Neuronal stem cell (in vitro differentiated cells): ENCODE measurements around the gene RPL35.
A peak's percentile ranks its signal among the peaks of the same experiment; 100 is the strongest.

Experiments used
- DNase-seq: peaks from one replicate; pipeline ENCODE4 v3.0.0-alpha.2; 2013; ENCODE audit warnings: low spot score
- H2AFZ ChIP-seq: one replicate; pipeline ENCODE4 v1.6.1; 2013; ENCODE audit warnings: mild to moderate bottlenecking, low read length, inconsistent platforms
- H2AK5ac ChIP-seq: 2 replicates; pipeline ENCODE4 v1.6.1; 2013; ENCODE audit warnings: low read depth, mild to moderate bottlenecking, inconsistent platforms, low read length, moderate library complexity, mixed read lengths
- H2BK120ac ChIP-seq: 2 replicates; pipeline ENCODE4 v1.6.1; 2013; ENCODE audit warnings: low read depth, mild to moderate bottlenecking, inconsistent platforms, low read length, moderate library complexity, mixed read lengths
- H2BK12ac ChIP-seq: one replicate; pipeline ENCODE4 v1.6.1; 2013; ENCODE audit warnings: low read length, inconsistent platforms
- H2BK15ac ChIP-seq: 2 replicates; pipeline ENCODE4 v1.6.1; 2013; ENCODE audit warnings: mild to moderate bottlenecking, low read length, inconsistent platforms, mixed read lengths
- H2BK5ac ChIP-seq: one replicate; pipeline ENCODE4 v1.6.1; 2013; ENCODE audit warnings: inconsistent platforms, mild to moderate bottlenecking, low read length, moderate library complexity
- H3K14ac ChIP-seq: one replicate; pipeline ENCODE4 v1.6.1; 2013; ENCODE audit warnings: low read length, inconsistent platforms
- H3K18ac ChIP-seq: 2 replicates; pipeline ENCODE4 v1.6.1; 2013; ENCODE audit warnings: low read length, inconsistent platforms
- H3K23ac ChIP-seq: 2 replicates; pipeline ENCODE4 v1.6.1; 2013; ENCODE audit warnings: low read depth, mild to moderate bottlenecking, mixed read lengths, low read length, inconsistent platforms; ENCODE audit not compliant: poor library complexity
- H3K27ac ChIP-seq: replicated peaks from 3 replicates; pipeline ENCODE4 v1.5.1; 2013; ENCODE audit warnings: low read length, inconsistent platforms
- H3K27me3 ChIP-seq, 3 experiments: 2 replicates each; pipeline ENCODE4 v1.6.1; 2013; ENCODE audit warnings: low read length in 3 of 3, mild to moderate bottlenecking in 2 of 3, inconsistent platforms in 1 of 3, low read depth in 1 of 3, mixed read lengths in 1 of 3, moderate library complexity in 1 of 3; ENCODE audit not compliant: control insufficient read depth in 3 of 3, insufficient read depth in 3 of 3
- H3K36me3 ChIP-seq, 2 donors: replicated peaks in 1 of 2; 2 replicates each; pipeline ENCODE4 v1.6.1; 2013; ENCODE audit warnings: low read length in 2 of 2; ENCODE audit not compliant: control insufficient read depth in 2 of 2, insufficient read depth in 2 of 2
- H3K4ac ChIP-seq: 2 replicates; pipeline ENCODE4 v1.6.1; 2013; ENCODE audit warnings: inconsistent platforms, mild to moderate bottlenecking, low read length, moderate library complexity
- H3K4me1 ChIP-seq, 2 donors: 1 replicate in 1 of 2; 2 replicates in 1 of 2; pipeline ENCODE4 v1.6.1; 2013; ENCODE audit warnings: low read length in 2 of 2, low read depth in 1 of 2; ENCODE audit not compliant: control insufficient read depth in 2 of 2, insufficient read depth in 1 of 2
- H3K4me2 ChIP-seq: one replicate; pipeline ENCODE4 v1.6.1; 2013; ENCODE audit warnings: mild to moderate bottlenecking, low read length, inconsistent platforms; ENCODE audit not compliant: insufficient read depth, poor library complexity, severe bottlenecking
- H3K4me3 ChIP-seq, 2 donors: 2 replicates each; pipeline ENCODE4 v1.5.1; 2013; ENCODE audit warnings: low read length in 2 of 2, mild to moderate bottlenecking in 2 of 2, inconsistent platforms in 1 of 2, moderate library complexity in 1 of 2
- H3K79me1 ChIP-seq: one replicate; pipeline ENCODE4 v1.6.1; 2013; ENCODE audit warnings: low read depth, mild to moderate bottlenecking, inconsistent platforms, low read length, moderate library complexity
- H3K9ac ChIP-seq: one replicate; pipeline ENCODE4 v1.6.1; 2013; ENCODE audit warnings: mild to moderate bottlenecking, low read depth, low read length, inconsistent platforms; ENCODE audit not compliant: poor library complexity
- H3K9me3 ChIP-seq, 2 donors: replicated peaks in 1 of 2; 2 replicates each; pipeline versions ENCODE3 to v1.6.1; 2013; ENCODE audit warnings: low read length in 2 of 2, mild to moderate bottlenecking in 2 of 2, inconsistent platforms in 1 of 2, low read depth in 1 of 2, mixed read lengths in 1 of 2, moderate library complexity in 1 of 2; ENCODE audit not compliant: control insufficient read depth in 2 of 2, insufficient read depth in 1 of 2
- H4K8ac ChIP-seq: one replicate; pipeline ENCODE4 v1.6.1; 2013; ENCODE audit warnings: low read depth, mild to moderate bottlenecking, inconsistent platforms, low read length, moderate library complexity
- H4K91ac ChIP-seq: one replicate; pipeline ENCODE4 v1.6.1; 2013; ENCODE audit warnings: low read length, low read depth, mild to moderate bottlenecking, inconsistent platforms; ENCODE audit not compliant: poor library complexity
- WGBS, 2 donors: extraction: QIAGEN DNeasy Blood & Tissue Kit; methylation state at CpG; one replicate each; pipeline ENCODE4 v1.1.7; 2013; ENCODE audit warnings: missing lambda C conversion rate in 2 of 2, mixed read lengths in 1 of 2; ENCODE audit not compliant: insufficient read length in 2 of 2, insufficient replicate concordance in 1 of 2; ENCODE audit errors: extremely low coverage in 2 of 2; 5-methylcytosine and 5-hydroxymethylcytosine counted together

Gene RPL35

GRCh38 chr9:124870723-124871122, 9.0 kb upstream of the RPL35 start:
- no peaks in the 10 kb centered on the region for H3K9me3 ChIP-seq
- no peak overlapping the region for H3K27ac ChIP-seq
- no peak overlapping the region for H3K9ac ChIP-seq
- WGBS, 2 donors, result no CpG with 5 or more reads among the region's 6 CpGs
- H3K18ac ChIP-seq, result no peak overlapping the region
- peaks cover 25 to 50% of the 10 kb centered on the region in 2 donors for H3K36me3 ChIP-seq
- no peak overlapping the region for H4K91ac ChIP-seq
- no peak overlapping the region for H3K14ac ChIP-seq
- peak overlapping the region in 1 of 2 donors; percentile 85 for H3K4me3 ChIP-seq
- H3K4me1 ChIP-seq, result peaks cover 10 to 11% of the 10 kb centered on the region in 2 donors
- peak overlapping the region; percentile 95 for H3K4me2 ChIP-seq
- H2BK120ac ChIP-seq, result no peak overlapping the region
- DNase-seq, result no peak
- no peak overlapping the region for H2BK15ac ChIP-seq
- H4K8ac ChIP-seq, result no peak overlapping the region
- no peaks in the 10 kb centered on the region for H3K27me3 ChIP-seq
- no peak overlapping the region for H3K4ac ChIP-seq
- peaks cover 14% of the 10 kb centered on the region for H3K79me1 ChIP-seq
- no peak overlapping the region for H2AK5ac ChIP-seq
- H3K23ac ChIP-seq, result no peak overlapping the region
- H2BK12ac ChIP-seq, result no peak overlapping the region
- H2BK5ac ChIP-seq, result no peak overlapping the region
- H2AFZ ChIP-seq, result no peak overlapping the region

GRCh38 chr9:124869986-124870560, 8.3 kb upstream of the RPL35 start:
- H4K8ac ChIP-seq, result no peak overlapping the region

GRCh38 chr9:124869466-124869985, 7.8 kb upstream of the RPL35 start:
- H3K27me3 ChIP-seq, result no peaks in the 10 kb centered on the region
- H2AFZ ChIP-seq, result peak overlapping the region; percentile 90
- H3K79me1 ChIP-seq, result peaks cover 14% of the 10 kb centered on the region
- peak overlapping the region; percentile 53 for H4K8ac ChIP-seq
- peak overlapping the region; percentile 91 for H2BK5ac ChIP-seq
- peak overlapping the region; percentile 97 for H3K9ac ChIP-seq
- H3K23ac ChIP-seq, result peak overlapping the region; percentile 99
- no peak overlapping the region for H2BK12ac ChIP-seq
- no CpG with 5 or more reads among the region's 41 CpGs for WGBS, 2 donors
- peak overlapping the region; percentile 79 for H3K14ac ChIP-seq
- no peak overlapping the region for H3K27ac ChIP-seq
- H4K91ac ChIP-seq, result no peak overlapping the region
- peak overlapping the region; percentile 81 for H2AK5ac ChIP-seq
- H2BK120ac ChIP-seq, result no peak overlapping the region
- H3K9me3 ChIP-seq, result no peaks in the 10 kb centered on the region
- H3K4me1 ChIP-seq, result peaks cover 10 to 11% of the 10 kb centered on the region in 2 donors
- DNase-seq, result no peak
- H3K36me3 ChIP-seq, result peaks cover 15 to 38% of the 10 kb centered on the region in 2 donors
- no peak overlapping the region for H2BK15ac ChIP-seq
- peak overlapping the region; percentile 20 for H3K4ac ChIP-seq
- H3K4me2 ChIP-seq, result peak overlapping the region; percentile 95
- peak overlapping the region; percentile 92 for H3K18ac ChIP-seq
- H3K4me3 ChIP-seq, result peak overlapping the region; percentile 85 to 100

More at GRCh38 chr9:124869986-124870560, 8.3 kb upstream of the RPL35 start:
- WGBS, 2 donors, result no CpG with 5 or more reads among the region's 12 CpGs
- Histone ChIP-seq H4K91ac (no peak overlapping the region), H3K79me1 (peaks cover 14% of the 10 kb centered on the region), H3K9ac (peak overlapping the region; percentile 97), H2BK120ac (no peak overlapping the region), H3K9me3 (no peaks in the 10 kb centered on the region), H2AK5ac (peak overlapping the region; percentile 81), H3K4me1 (peaks cover 10 to 11% of the 10 kb centered on the region in 2 donors), H3K4me2 (peak overlapping the region; percentile 95), H3K36me3 (peaks cover 19 to 43% of the 10 kb centered on the region in 2 donors), H2BK5ac (peak overlapping the region; percentile 91), H3K14ac (no peak overlapping the region), H2BK12ac (no peak overlapping the region), H3K4me3 (peak overlapping the region; percentile 85 to 100), H2AFZ (peak overlapping the region; percentile 90), H3K27me3 (no peaks in the 10 kb centered on the region), H3K23ac (no peak overlapping the region), H3K18ac (no peak overlapping the region), H2BK15ac (no peak overlapping the region), H3K27ac (no peak overlapping the region), H3K4ac (no peak overlapping the region)
- DNase-seq, result no peak
